Activated CD8-positive, alpha-beta memory T cell treated with anti-CD3 and anti-CD28 coated beads for 24 hours (primary cell): ENCODE results near the gene GJA5.

Source experiments
- DNase-seq: peaks from one replicate; pipeline ENCODE4 v3.0.0-alpha.2; 2020

Gene GJA5

DNA sequence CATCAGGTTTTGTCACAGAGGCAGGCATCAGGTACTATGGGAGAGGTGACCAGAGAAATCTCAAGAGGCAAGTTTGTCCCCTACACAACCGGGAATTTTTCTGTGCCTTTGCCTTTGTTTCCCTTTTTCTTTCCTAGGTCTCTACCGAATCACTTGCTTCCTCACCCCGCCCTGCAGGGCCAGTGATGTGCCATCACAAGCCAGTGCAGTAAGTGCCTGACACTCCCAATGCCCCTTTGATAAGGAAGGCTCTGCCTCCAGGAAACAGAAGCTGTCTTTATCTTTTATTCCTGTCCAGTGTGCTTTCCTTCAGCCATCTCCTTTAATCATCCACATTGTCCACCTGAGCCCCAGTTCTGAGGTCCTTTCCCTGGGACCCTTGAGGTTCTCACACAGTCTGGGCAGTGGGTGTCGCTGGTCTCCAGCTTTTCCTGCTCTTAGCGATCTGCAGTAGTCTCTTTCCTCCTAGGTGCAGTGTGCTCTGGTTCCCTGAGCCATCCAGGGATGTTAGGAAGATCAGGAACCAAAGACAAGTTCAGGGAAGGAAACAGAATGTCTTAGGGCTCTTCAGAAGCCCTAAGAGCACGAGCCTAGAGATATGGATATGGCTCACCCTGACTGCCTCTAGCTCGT, 36.6 kb downstream of the GJA5 start:
- DNase-seq = no peak

DNA sequence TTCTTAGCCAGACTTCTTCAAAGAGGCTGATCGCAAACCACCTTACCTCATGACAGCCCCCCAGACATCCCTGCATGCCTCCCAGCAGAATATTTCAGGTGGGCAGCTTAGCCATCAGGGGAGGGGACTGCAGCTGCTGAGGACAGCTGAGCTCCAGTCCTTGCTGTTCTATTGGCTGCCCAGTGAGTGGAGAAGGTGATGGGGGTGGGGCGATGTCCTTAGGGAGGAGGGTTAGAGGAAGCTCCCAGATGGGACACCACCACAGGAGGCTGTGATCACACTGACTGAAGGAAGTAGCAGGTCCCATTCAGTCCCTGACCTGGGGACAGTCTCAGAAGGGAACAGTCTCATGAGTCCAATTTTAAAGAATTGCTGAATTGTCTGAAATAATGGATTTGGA, 38.3 kb downstream of the GJA5 start:
- no peak for DNase-seq

DNA sequence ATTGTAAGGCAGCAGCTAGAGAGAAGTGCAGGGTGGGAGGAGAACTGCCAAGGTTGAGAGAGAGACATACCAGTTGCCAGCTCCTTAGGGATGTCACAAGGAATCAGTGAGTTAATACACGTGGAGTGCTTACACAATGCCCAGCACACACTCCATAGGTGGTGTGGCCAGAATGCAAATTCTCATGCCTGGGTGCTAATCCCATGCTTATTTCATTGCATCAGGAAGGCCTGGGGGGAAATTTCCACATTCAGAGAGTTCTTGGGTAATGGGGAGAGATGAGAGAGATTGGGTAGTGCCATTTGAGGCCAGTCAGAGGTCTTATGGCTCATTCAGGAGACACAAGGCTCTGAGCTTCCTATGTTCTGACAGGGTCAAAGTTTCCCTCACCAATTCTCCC, 38.7 kb downstream of the GJA5 start:
- DNase-seq = no peak

DNA sequence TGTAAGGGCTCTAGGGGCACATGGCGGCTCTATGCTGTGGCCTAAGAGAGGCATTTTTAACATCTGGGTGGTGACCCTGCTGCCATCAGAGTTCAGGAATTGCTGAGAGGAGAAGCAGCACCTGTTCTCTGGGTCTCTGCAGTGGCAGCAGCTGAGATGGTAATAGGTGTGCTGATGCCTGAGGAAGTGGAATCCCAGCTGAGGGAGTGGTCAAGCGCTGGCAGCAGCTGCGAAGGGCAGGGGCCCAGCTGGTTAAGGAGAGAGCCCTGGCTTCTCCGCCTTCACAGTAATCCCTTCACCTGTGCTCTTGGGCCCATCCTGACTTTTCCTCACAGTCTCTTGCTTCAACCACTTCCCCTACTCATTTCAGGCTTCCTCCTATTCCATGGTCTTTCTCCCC, 39.8 kb downstream of the GJA5 start:
- DNase-seq = no peak

DNA sequence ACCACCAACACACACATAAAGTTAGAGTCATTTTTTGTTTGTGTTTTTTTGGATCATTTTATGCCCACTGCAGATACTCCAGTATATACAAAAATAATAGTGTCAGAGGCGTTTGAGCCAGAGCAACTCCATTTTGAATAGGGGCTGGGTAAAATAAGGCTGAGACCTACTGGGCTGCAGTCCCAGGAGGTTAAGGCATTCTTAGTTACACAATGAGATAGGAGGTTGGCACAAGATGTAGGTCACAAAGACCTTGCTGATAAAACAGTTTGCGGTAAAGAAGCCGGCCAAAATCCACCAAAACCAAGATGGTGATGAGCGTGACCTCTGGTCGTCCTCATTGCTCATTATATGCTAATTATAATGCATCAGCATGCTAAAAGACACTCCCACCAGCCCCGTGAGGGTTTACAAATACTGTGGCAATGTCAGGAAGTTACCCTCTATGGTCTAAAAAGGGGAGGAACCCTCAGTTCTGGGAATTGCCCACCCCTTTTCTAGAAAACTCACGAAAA, 40.6 kb downstream of the GJA5 start:
- no peak for DNase-seq

DNA sequence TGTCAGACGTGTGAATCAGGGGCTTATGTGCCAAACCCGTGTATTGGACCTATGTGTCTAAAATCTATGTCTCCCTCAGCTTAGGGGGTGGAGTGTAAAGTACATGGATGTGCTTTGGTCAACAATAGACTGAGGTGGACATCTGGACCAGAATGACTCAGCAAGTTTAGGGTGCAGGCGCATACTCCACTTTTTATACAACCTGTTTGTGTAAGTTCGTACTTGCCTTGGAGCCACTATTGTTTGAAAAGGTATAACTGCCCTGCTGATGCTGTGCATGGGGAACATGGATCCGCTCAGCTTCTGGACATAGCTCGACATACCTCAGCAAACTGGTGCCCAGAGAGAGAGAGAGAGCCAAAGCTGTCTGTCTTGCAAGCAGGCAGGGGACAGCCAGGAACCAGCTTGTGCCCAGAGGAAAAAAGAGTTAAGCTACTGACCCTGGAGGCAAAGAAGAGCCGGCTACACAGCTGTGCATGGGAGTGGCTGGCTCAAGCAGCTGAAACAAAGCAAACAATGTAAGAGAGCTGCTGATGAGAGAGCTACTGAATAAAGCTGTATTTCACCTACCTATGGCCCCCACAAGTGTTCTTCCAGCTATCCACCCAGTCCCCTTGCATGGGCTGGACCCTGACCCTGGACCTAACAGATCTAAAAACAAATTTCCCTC, 41.2 kb downstream of the GJA5 start:
- no peak for DNase-seq

DNA sequence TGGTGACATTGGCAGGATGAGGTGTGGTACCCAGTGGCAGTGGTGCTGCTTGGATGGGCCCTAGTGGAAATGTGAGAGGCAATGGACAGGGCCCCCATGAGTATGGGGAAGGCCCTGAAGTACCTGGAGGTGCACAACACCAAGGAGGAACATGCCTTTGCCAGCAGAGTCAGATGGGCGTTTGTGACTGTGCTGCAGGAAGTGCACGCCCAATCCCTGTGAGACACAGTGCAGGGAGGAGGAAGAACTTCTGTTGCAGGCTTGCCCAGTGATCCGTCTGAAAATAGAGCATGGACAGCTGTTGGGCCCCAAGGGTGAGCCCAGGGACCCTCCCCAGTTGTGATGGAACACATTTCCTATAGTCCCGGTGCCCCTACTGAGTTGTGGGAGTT, 42.7 kb downstream of the GJA5 start:
- DNase-seq = no peak

DNA sequence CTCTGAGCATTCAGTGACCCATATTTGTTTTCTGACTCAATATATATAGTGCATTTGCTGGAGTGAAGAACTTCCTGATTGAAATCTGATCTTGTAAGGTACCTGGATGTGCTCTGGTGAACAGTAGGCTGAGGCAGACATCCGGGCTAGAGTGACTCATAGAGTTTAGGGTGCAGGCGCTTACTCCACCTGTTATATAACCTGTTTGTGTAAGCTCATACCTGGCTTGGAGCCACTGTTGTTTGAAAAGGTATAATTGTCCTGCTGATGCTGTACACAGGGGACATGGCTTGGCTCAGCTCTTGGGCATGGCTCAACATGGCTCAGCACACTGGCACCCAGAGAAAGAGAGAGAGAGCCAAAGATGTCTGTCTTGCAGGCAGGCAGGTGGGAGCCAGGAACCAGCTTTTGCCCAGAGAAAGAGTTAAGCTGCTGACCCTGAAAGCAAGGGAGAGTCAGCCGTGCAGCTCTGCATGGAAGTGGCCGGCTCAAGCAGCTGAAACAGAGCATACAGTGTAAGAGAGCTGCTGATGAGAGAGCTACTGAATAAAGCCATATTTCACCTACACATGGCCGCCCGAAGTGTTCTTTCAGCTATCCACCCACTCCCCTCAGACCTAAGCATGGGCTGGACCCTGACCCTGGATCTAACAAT, 43.2 kb downstream of the GJA5 start:
- no peak for DNase-seq

DNA sequence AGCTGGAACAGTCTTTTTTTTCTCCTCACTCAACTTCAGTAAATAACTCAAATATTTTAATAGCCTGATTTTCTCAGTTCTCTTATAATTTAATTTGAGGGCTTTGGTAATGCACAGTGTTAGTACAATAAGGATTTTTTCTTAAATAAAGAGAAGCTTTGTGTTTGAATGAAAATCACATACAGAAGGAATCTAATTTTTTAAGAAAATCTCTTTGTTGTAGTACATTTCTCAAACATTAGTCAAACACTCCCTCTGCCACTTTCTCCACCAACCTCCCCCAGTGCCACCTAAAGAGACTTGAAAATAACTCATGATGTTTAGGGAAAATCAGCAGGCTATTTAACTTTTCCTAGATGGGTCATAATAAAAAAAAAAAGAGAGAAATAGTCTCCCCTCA, 47.8 kb downstream of the GJA5 start:
- DNase-seq = no peak
